Measurements from ENCODE around the gene TMEM179.
"Not testable (repeated sequence)": the region's sequence is repeated elsewhere in the genome, so short reads cannot be mapped to it uniquely, and the experiment has no call there.

Gene TMEM179

DNA sequence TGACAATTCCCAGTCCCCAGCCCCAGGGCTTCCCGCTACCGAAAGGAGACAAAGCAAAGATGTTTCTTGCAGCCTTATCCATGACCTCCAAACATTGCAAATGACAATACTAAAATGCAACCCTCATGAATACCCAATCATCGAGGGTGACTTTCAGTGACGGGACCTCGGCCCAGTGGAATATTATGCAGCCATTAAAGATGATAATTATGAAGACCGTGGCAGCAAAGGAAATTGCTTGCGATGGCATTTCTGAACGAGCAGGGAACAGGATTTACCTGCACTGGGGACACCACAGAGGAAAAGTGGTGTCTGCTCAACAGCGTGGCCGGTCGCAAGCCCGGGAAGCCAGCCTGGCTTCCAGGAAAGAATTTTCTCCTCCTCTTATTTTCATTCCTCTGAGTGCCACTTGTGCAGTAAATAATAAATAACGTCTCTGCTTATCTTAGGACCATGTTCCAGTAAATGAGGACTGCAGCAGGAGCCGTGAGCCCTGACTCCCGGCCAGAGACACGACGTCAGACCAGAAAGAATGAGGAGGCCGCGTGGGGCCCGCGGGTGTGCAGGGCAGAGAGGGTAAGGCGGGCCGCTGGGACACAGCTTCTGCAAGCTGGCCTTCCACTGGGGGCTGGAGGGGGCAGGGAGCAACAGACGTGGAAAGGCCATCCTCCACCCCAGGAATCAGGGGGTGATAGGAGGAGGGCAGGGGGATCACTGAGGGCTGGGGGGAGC, 18.4 kb downstream of the TMEM179 start:
- no peak for DNase-seq (ENCODE audit: low read depth)

DNA sequence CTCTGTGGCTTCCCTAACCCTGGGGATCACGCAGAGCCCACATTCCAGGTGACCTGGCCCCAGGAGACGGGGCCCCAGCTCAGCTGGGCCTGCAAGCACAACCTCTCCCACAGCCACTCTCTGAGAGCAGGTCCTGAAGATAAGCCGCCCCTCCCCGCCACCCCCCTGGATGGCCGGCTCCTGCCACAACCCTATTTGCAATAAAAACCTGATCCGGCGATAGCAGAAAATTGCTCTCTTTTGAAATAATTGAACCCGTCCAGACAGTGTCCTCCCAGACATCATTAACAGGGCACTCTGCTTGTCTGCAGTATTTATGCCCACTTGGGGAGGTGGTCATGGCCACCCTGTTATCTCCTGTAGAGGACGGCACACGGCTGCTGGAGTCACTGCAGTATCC, 20.0 kb downstream of the TMEM179 start:
- no peak for DNase-seq (ENCODE audit: low read depth)

DNA sequence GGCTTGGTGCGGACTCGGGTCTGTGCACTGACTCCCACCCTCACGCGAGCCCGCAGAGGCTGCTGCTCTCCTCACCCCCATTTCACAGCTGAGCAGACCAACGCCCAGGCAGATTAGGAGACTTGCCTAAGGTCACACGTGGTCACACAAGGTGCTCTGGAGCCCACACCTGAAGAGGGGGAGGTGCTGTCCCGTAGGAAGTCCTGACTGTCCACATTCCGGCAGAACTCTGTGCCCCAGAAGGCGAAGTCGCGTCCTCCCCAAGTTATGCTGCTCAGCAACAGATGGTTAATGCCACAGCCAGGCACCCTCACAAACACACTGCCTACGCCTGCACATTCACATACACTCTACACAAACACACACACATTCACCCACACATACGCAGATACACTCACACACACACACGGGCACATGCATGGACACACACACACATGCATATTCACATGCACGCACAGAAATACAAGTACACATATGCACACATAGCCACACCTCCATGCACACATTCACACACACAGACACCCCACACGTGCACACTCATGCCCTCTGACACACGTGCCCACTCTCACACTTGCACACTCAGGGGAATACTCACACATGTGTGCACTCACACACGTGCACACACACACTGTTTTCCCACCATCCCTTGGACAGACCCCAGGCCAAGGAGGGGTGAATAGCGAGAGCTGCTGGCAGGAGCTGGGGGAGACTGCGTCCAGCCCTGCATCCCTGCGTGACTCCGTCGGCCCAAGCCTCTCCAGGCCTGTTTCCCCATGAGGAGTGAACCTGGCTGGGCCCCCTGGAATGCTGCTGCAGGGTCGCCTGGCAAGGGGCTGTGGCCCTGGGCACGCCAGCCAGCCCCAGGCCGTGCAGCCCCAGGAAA, 20.9 kb downstream of the TMEM179 start:
- DNase-seq (ENCODE audit: low read depth), result no peak

DNA sequence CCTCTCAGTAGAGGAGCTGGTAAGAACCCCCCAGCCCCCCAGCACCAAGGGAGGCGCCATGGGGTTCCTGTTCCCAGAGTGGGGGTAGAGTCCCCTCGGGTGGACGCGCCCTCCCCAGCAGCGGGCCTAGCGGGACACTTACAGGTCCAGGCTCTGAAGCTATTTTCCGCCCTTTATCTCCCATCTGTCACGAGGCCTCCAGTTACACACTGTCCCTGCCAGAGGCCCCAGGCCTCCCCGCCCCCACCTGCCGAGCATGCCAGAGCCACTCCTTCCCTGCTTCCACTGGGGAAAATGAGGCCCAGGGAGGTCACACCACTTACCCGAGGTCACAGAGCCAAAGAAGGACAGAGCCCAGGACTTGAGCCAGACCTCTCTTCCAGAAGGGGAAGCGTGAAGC, 21.9 kb downstream of the TMEM179 start:
- DNase-seq (ENCODE audit: low read depth), result no peak

DNA sequence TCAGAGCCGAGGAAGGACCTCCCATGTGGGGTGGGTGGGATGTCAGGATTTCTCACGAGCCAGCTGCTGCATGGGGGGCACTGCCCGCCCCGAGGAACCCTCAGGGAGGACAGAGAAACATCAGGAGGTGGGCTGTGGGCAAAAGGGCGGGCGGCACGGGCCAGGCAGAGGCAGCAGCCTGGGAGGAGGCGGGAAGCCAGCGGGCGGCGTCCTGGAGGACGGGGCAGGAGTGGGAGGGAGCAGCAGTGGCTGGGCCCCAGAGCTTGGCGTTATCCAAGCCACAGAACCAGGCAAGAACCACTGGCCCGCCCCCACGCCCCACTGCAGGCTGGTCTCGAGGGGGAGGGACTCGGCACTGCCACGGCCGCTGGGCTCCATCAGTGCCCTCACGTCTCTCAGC, 22.6 kb downstream of the TMEM179 start:
- no peak for DNase-seq (ENCODE audit: low read depth)

DNA sequence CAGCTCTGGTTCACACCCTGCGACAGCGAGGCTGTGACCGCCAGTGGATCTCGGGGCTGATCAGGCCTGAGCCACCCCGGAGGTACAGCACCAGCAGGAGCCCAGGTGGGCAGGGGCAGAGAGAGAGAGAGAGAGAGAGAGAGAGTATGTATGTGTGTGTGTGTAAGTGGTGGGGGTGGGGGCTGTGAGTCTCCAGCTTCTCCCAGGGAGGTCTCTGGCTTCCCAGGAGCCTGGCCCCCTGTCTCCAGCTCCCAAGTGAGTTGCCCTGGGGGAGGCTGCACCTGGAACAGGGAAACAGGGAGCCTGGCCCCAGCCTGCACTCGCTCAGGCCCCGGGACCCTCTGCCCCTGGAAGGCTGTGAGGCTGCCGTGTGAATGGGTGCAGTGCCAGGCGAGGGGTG, 23.1 kb downstream of the TMEM179 start:
- no peak for DNase-seq (ENCODE audit: low read depth)

DNA sequence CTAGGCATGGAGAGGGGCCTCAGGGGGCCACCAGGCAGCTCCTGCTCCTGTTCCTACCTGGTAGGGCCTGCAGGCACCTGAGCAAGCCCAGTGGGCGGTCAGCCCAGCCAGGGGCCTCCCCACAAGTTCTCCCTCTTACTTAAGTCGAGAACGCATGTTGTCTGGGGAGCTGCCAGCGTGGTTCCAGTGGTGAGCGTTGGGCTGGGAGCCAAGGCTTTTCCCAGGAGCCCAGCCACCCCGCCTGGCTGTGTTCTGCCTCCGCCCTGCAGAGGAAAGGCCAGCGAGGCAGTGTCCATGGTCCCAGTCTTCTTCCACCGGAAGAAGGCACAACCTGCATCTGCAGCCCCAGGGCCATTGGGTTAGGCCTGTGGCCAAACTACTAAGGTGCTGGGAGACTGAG, 23.6 kb downstream of the TMEM179 start:
- no peak for DNase-seq (ENCODE audit: low read depth)

DNA sequence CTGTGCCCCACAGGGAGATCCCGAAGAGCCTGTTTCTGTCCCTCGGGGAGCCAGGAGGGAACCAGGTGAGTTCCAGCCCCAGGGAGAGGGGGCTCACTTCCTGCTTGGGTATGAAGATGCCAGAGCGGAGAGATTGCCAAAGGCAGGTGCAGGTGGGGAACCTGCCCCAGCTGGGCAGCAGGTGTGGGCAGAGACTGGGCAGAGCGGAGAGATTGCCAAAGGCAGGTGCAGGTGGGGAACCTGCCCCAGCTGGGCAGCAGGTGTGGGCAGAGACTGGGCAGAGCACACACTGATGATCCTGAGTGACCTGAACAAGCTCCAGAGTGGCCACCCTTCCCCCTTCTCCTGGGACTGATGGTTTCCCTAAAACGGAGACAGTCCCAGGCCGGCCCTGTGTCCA, 24.6 kb downstream of the TMEM179 start:
- not testable (repeated sequence) for DNase-seq (ENCODE audit: low read depth)

DNA sequence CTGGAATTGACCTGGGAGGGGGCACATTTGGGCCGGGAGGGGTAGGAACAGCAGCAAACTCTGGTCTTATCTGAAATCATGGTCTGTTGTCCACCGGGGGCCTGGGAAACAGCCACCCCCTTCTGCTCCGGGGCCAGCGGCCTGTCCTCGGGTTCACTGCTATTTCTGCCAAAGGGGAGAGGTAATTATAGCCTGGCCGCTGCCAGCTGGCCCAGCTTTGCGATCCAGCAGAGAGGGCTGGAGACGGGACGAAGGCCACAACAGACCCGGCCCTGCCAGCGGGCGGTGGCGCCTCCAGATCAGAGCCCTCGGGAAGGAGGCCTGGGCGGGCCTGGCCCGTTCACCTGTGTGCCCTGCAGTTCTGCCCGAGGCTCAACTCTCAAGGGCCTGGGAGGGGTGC, 25.1 kb downstream of the TMEM179 start, which contains the start of gene C14orf180:
C14orf180 (plus strand) TSS at position 258 of the 400 bp plus-strand sequence. CDS start 6,667 bp downstream, outside the sequence.
- no peak for DNase-seq (ENCODE audit: low read depth)

DNA sequence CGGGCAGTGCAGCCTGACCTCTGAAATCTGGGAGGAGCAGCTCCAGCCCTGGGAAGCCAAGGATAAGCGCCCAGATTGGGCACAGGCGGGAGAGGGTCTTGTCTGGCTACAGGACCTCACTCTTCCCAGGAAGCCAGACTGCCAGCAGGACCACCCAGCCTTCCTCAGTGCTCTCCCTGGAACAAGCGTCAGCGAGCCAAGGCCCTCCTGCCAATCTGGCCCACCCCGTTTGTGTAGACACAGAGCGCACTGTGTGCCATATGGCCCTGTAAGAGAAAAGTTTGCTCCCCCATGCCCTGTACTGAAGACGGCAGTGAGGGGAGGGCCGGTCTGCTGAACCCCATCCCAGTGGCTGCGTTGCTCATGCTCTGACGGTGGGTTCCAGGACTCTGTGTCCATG, 26.3 kb downstream of the TMEM179 start:
- no peak for DNase-seq (ENCODE audit: low read depth)

DNA sequence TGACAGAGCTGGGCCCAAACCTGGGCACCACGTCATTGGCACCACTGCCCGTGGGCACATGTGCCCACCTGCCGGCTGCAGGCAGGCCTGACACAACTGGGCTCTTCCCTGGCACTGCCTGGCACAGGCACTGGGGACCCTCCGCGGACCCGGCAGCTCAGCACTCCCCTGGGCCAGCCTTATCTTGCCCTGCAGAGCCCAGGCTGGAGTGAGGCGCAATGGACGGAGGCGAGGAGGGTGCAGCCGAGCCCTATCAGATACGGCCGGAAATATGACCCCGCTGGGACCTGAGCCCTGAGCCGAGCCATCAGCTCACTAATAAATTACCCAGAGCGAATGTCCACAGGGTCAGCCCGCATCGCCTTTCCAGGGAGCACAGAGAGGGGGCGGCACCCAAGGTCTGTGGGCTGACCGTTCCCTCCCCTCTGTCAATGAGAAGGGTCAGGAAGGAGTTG, 26.7 kb downstream of the TMEM179 start:
- no peak for DNase-seq (ENCODE audit: low read depth)

DNA sequence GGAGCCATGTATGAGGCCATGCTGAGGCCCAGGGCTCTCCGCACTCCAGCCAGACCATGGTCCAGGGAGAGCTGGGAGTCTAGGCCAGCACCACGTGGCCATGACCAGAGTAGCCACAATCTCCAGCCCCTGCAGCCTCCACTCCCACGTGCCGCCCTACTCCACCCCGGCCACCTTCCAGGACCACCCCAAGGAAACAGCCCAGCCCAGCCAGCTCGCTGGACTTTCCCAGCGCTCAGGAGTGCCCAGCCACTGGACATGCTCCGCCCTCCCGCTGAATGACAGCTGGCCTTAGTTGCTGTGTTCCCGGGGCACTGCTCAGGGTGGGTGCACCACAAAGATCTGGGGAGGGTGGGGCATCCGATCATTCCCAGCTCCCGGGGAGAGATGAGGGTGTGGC, 27.1 kb downstream of the TMEM179 start:
- DNase-seq (ENCODE audit: low read depth), result no peak

DNA sequence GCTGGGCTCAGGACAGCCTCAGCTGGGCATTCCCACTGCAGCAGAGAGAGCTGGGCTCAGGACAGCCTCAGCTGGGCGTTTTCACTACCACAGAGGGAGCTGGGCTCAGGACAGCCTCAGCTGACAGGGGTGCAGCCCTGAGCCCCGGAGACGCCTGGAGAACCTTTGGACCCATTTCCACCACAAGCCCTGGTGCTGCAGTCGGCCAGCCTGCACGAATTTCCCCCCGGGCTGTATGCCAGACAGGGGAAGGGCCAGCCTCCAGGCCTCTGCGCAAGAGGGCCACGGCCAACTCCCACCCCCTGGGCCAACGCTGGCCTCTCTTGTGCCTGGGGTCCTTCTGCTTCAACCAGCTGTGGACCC, 27.6 kb downstream of the TMEM179 start:
- no peak for DNase-seq (ENCODE audit: low read depth)

DNA sequence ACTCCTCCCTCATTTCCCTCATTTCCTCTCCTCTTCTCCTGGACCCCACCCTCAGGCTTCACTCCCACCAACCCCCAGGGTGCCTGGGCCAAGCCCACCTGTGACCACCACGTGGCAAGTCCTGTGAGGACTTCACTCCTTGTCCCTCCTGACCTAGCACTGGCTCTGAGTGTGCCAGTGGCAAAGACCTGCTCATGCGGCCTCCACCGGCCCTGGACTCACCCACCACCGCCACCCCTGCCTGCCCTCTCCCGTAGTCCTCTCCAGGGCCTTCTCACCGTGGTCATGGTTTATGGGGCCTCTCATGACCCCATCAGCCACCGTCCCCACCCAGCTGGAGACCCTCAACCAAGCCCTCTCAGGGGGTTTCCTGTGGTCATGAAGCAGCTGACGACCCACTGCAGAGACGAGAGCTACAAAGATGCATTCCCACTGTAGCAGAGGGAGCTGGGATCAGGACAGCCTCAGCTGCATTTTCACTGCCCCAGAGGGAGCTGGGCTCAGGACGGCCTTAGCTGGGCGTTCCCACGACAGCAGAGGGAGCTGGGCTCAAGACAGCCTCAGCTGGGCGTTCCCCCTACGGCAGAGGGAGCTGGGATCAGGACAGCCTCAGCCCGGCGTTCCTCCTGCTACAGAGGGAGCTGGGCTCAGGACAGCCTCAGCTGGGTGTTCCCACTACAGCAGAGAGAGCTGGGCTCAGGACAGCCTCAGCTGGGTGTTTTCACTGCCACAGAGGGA, 28.2 kb downstream of the TMEM179 start:
- DNase-seq (ENCODE audit: low read depth), result no peak

DNA sequence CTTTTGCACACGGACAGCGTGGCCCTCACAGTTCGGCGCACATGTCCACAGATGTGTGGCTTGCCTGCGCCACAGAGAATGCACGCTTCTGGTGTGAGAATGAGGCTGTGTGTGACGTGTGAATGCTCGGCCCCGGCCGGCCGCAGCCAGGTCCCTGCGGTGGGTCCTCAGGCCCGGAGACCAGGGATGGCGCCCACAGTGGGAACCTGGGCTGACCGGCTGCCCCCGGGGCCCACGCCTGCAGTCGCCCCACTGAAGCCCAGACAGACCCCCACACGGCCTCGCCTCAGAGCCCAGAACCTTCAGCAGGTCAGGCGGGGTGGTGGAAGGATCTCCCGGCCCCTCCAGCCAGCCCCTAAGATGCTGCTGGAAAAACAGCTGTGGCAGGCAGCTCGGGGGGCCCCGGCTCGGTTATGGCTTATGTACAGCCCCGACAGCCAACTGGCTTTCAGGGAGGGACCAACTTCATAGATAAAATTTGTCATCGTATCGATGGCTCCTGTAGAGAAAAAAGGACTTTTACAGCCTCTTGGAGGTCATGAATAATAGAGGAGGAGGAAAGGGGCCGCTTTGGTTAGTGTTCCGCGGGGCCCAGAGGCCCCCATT, 29.5 kb downstream of the TMEM179 start:
- DNase-seq (ENCODE audit: low read depth), result no peak

DNA sequence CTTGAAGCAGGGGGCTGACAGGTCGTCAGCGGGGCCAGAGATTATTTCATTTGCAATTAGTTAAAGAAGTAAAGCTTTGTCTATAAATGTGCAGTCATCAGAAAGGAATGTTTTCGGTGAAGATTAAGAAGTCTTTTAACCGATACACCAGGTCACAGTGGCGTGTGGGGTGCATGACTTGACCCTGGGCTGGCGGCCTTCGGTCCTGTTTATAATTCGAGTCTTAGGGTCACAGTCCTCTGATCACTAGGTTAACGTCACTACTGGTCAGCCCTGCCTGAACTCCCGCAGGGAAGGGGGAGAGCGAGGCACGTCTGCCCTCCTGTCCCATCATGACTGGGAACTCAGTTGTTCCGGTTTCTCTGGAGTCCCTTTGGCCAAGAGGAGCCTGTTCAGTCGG, 30.0 kb downstream of the TMEM179 start:
- no peak for DNase-seq (ENCODE audit: low read depth)

DNA sequence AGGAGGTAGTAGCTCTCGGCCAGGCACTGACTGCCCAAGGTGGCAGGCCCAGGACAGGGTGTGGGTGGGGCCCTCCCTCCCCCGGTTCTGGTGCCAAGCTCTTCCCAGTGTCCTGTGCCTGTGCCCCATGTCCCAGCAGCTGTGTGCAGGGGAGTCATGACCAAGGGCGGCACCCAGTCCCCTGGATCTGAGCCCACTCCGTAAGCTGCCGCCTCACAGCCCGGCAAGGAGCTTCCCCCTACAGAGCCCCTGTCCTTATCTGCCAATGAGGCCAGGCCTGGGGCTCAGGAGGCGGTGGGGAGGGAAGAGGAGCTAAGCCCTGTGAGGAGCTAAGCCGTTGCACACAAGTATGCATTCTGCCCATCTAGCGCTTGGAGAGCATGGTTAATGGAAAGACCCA, 30.6 kb downstream of the TMEM179 start:
- no peak for DNase-seq (ENCODE audit: low read depth)

DNA sequence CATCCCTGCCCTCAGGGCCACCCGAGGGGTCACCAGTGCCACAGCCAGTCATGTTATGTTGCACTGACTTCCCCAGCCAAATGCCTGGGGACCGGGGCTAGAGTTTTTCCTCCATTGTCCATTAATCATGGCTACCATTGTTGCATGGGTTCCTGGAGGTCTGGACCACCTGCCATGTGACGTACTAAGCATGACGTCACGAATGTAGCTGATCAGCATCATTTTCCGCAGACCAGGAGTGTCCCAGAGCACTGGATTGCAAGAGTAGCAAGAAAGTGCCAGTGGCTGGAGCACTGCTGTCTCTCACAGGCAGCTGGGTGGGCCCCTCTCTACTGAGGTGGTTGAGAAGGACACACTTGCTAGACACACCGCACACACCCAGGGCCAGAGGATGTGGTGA, 31.9 kb downstream of the TMEM179 start:
- no peak for DNase-seq (ENCODE audit: low read depth)

DNA sequence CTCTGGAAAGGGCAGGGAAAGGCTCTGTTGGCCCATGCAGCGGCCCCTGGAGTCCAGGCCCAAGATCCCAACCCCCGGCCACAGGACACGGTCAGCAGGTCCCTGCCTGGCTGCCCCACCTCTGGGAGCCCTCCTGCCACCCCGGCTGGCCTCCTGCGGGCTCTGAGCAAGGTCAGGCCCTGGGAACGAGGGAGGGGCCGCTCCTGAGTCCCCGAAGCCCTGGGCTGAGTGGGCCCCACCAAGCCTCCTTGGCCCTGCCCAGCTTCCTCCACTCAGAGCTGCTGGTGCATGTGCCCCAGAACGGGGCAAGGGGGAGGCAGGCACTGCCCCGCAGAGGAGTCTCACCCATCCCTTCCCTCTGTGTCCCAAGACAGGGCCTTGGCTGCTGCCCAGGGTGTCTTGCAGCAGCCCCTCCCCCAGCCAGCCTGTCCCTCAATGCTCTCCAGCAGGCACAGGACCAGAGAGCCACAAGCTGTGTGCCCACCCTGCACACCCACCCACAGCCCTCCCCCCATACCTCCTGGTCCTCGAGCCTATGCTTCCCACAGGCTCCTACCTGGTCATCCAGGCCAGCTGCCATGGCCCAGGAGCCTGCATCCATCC, 32.4 kb downstream of the TMEM179 start:
- DNase-seq (ENCODE audit: low read depth), result no peak

DNA sequence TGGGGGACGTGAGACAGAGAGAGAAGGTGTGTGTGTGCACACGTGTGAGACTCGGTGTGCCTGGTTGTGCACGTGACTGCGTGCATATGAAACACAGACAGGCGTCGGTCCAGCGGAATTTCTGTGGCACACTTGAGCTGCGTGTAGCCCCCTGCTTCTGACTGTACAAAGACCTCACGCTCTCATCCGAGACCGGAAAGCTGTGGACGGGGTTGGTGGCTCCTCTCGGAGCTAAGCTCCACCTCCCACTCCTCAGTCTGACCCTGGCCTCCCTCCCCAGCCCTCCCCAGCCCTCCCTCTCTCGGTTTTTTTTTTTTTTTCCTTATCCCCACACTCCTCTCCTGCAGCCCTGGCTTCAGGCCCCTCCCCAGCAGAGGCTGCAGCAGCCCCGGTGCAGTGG, 33.3 kb downstream of the TMEM179 start:
- no peak for DNase-seq (ENCODE audit: low read depth)

DNA sequence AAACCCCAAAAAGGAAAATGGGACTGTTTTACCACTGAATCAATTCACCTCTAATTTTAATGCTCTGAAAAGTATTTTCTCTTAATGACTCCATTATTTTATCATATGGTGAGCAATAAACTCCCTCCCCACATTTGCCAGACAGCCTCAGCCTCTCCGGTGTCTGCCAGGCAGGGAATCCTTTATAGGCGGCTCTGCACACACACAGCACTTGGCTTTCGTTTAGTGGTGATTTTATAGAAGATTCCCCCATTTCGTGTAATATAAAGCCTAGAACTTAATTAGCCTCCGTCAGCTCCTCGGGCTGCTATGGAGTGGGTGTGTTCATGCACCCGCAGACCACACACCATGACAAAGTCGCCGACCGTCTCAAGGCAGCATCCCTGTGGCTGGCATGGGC, 35.1 kb downstream of the TMEM179 start:
- no peak for DNase-seq (ENCODE audit: low read depth)

DNA sequence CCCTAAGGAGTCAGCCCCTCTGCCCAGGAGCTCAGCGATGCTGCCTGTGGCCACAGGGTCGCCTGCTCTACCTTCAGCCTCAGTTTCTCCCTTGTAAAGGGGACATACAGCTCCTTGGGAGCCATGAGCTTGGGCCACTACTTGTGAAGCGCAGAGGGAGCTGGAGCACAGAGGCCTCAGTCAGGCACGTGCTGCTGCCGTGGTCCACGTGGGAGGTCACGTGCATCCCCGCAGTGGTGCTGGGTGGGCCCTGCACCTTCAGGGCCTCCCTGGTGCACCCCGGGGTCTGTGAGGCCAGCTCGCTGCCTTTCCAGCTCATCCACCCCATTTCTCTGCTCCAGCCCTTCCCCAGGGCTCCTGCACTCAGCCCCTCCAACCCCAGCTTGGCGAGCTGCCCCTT, 36.0 kb downstream of the TMEM179 start:
- no peak for DNase-seq (ENCODE audit: low read depth)
